ENCODE data around the gene GRK7.

GRK7 gene

DNA sequence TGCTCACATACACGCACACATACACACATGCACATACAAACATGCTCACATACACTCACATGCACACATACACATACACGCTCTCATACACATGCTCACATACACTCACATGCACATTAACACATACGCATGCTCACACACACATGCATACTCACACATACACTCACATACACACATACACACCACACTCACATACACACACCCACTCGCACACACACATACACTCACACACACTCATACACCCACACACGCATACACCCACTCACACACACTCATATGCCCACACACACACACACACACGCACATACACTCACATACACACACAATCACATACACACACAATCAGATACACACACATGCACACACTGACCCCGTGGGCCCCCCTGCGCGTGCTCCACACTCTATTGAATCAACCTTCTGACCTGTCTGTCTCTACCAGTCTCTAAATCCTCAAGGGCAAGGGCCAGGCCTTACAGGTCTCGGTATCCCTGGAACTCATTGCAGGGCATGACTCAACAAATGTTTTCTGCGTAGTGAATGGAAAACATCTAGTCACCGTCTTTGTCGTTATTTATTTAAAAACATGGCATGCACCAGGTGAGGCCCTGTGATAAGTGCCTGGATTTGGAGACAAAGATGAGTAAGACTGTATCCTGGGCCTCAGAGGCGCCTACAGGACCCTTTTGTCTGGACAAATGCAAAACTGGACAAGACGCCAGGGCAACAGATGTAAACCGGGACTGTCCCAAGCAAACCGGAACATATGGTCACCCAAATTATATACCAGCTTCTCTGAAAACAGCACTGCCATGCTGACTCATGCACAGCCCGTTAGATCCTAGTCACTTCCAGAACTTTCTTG is 41.8 kb downstream of the GRK7 start:
- no peak for DNase-seq (ENCODE audit: low read depth)
- H3K4me3 ChIP-seq (replicated peaks; ENCODE audit: low read depth, low read length) = no peak overlapping the region
- TF ChIP-seq, protein P1, sequence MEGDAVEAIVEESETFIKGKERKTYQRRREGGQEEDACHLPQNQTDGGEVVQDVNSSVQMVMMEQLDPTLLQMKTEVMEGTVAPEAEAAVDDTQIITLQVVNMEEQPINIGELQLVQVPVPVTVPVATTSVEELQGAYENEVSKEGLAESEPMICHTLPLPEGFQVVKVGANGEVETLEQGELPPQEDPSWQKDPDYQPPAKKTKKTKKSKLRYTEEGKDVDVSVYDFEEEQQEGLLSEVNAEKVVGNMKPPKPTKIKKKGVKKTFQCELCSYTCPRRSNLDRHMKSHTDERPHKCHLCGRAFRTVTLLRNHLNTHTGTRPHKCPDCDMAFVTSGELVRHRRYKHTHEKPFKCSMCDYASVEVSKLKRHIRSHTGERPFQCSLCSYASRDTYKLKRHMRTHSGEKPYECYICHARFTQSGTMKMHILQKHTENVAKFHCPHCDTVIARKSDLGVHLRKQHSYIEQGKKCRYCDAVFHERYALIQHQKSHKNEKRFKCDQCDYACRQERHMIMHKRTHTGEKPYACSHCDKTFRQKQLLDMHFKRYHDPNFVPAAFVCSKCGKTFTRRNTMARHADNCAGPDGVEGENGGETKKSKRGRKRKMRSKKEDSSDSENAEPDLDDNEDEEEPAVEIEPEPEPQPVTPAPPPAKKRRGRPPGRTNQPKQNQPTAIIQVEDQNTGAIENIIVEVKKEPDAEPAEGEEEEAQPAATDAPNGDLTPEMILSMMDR (IDR thresholded peaks at IDR 0.05; ENCODE audit: low read length, missing control alignments) = no peak

DNA sequence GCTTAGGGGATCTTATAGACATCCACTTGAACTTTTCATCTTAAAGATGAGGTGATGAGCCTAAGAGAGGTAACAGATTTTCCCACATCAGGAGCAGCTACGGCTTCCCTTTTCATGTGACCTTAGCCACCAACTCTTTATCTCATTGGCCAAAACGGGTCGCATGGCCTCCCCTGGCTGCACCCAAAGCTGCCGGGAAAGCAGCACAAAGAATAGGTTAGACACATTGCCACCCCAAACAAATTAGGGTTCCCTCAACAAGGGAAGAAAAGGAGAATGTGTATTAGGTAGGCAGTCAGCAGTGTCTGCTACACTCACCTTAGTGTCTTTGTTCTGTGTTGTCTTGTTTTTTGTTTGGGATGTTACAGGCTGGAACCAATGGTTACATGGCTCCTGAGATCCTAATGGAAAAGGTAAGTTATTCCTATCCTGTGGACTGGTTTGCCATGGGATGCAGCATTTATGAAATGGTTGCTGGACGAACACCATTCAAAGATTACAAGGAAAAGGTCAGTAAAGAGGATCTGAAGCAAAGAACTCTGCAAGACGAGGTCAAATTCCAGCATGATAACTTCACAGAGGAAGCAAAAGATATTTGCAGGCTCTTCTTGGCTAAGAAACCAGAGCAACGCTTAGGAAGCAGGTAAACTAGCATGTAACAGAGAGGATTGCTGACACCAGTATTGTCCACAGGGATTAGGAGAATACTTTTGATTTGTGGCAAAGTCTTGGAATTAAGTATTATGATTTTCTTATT is 44.2 kb downstream of the GRK7 start:
- no peak for DNase-seq (ENCODE audit: low read depth)
- no peak overlapping the region for H3K4me3 ChIP-seq (replicated peaks; ENCODE audit: low read depth, low read length)
- TF ChIP-seq, protein P1 (IDR thresholded peaks at IDR 0.05; ENCODE audit: low read length, missing control alignments) = no peak

GRCh38 chr3:141808586-141808985 is 45.4 kb downstream of the GRK7 start:
- TF ChIP-seq, protein P1 (IDR thresholded peaks at IDR 0.05; ENCODE audit: low read length, missing control alignments) = no peak

DNA sequence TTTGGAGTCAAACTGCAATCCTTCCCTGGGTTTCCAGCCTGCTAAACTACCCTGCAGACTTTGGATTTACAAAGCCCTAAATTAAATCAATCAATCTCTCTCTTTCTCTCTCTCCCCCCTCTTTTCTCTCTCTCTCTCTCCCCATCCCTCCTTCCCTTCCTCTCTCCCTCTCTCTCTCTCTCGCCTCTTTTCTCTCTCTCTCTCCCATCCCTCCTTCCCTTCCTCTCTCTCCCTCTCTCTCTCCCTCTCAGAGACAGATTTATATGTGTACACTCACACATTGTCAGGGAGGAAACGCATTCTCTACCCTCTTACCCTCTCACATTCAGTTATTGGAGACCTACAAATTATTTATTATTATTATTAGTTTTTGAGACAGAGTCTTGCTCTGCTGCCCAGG is 47.0 kb downstream of the GRK7 start:
- H3K4me3 ChIP-seq (replicated peaks; ENCODE audit: low read depth, low read length) = no peak overlapping the region
- no peak for DNase-seq (ENCODE audit: low read depth)
- TF ChIP-seq, protein P1 (IDR thresholded peaks at IDR 0.05; ENCODE audit: low read length, missing control alignments) = no peak

More at GRCh38 chr3:141808586-141808985, 45.4 kb downstream of the GRK7 start:
- no peak overlapping the region for H3K4me3 ChIP-seq (replicated peaks; ENCODE audit: low read depth, low read length)
- DNase-seq (ENCODE audit: low read depth) = no peak

DNA sequence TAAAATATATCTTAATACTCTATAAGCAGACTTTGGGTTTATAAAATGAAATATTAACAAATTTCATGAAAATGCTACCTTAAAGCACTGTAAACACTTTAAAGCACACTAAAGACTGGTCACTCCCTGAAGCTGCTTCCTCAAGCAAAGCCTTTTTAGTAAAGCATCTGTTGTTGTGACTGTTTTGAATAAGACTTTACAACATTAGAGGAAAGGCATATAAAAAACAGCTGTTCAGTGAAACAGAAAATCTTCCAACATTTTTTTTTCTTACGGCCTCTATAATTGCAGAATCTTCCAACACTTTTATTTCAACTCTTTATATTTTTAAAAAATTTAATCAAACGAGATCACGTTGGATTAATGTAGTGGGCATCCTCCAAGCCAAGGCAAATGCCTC is 48.1 kb downstream of the GRK7 start:
- TF ChIP-seq, protein P1 (IDR thresholded peaks at IDR 0.05; ENCODE audit: low read length, missing control alignments) = no peak
- no peak overlapping the region for H3K4me3 ChIP-seq (replicated peaks; ENCODE audit: low read depth, low read length)
- DNase-seq (ENCODE audit: low read depth) = no peak

GRCh38 chr3:141812084-141812483 is 48.9 kb downstream of the GRK7 start:
- DNase-seq (ENCODE audit: low read depth) = no peak
- no peak overlapping the region for H3K4me3 ChIP-seq (replicated peaks; ENCODE audit: low read depth, low read length)
- TF ChIP-seq, protein P1 (IDR thresholded peaks at IDR 0.05; ENCODE audit: low read length, missing control alignments) = no peak

Measured in fibroblast of pulmonary artery (primary cell).